Mesenteric fat pad (tissue), 1 donor: Measurements from ENCODE around the gene TYW3. TPM values are rescaled to one million over a fixed set of nuclear protein-coding genes. Genes with fewer than 3 reads are reported as not detected.

Experiments
- DNase-seq: peaks from one replicate; pipeline ENCODE4 v3.0.0-alpha.2; 2020; ENCODE audit warnings: low spot score
- total RNA-seq: library from RNA; stranded (reverse); fragmentation: NEBNext Ultra II Directional; extraction: Animal tissue kit (Norgen Biotek cat#: 25700); gene quantifications from one replicate; pipeline ENCODE4 v1.2.1, GENCODE V29; 2021
- donor health status: DM: yes; HTN: yes; CAD: no.

The TYW3 gene
- total RNA-seq, 1 donor from 2014 or later: 17.9 TPM

DNA sequence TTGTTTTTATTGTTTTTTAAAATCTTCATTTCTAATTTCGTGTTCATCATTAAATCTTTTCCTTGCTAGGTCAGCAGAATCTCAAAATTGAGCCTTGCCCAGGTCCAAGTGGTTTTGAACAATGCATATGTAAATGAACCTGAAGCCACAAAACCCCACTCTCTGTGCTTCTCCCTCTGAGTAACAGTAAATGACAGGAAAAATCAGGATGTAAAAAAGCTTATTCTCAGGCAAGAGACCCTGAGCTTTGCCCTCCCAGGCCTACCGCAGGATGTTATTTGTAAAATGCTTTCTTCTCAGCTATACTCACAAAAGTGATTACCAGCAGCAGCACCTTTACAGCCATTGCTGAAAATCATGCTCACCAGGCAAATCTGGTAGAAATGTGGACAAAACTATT, 47.6 kb downstream of the TYW3 start:
- no peak for DNase-seq

DNA sequence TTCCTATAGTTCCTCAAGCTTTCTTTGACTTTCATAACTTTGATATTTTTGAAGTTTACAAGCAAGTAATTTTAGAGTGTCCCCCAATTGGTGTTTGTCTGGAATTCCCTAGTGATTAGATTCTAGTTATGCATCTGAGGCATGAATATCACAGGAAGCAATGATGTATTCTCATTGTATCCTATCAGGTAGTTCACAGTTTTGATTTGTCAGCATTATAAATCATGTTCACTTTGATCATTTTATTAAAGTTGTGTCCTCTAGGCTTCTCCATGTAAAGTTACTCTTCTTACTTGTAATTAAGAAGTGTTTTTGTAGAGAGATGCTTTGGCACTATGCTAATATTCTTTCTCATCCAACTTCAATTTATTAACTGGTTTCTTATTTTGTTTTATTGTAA, 53.0 kb downstream of the TYW3 start:
- DNase-seq: no peak

DNA sequence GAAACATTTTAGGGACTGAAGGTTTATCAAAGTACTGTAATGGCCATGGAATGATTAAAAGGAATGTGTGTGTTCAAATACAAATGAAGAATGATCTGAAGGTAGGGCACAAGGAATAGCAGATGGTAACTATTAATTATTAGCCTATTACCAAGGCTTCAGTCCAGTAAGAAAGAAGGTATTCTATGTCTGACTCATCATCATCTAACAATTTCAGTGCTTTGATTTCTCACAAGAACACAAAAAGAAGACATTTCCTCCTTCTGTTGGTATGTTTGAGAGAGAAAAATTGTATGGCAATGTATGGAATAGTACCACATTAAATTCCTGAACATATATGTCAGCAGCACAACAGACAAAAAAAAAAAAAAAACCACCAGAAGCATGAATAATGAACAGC, 57.5 kb downstream of the TYW3 start:
- no peak for DNase-seq

DNA sequence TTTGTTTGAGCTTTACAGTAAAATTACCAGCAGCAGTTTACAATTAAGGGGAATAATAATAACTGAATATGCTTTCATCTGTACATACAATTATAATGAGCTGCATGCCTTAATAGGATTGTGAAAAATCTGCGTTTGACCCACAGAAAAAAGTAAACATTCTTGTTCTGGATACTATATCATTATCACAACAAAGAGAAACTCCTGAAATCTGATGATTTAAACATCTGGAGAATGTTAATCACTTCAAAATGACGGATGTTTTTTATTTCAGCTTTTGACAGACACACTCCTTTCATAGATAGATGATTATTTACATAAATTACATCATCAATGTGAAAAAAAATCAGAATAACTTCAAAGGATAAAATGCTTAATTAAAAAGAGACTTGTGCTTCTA, 58.5 kb downstream of the TYW3 start:
- no peak for DNase-seq

DNA sequence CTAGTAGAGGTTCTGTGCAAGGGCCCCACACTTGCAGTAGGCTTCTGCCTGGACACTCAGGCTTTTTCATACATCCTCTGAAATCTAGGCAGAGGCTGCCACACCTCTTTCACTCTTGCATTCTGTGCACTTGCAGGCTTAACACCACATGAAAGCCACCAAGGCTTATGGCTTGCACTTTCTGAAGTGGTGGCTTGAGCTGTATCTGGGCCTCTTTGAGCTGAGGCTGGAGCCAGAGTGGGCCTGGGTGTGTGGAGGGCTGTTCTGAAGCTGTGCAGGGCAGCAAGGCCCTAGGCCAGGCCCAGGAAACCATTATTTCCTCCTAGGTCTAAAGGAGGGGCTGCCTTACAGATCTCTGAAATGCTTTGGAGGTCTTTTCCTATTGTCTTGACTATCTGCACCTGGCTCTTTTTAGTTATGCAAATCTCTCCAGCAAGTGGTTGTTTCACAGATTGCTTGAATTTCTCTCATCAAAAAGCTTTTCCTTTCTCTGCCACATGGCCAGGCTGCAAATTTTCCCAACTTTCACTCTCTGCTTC, 66.2 kb downstream of the TYW3 start:
- no peak for DNase-seq

DNA sequence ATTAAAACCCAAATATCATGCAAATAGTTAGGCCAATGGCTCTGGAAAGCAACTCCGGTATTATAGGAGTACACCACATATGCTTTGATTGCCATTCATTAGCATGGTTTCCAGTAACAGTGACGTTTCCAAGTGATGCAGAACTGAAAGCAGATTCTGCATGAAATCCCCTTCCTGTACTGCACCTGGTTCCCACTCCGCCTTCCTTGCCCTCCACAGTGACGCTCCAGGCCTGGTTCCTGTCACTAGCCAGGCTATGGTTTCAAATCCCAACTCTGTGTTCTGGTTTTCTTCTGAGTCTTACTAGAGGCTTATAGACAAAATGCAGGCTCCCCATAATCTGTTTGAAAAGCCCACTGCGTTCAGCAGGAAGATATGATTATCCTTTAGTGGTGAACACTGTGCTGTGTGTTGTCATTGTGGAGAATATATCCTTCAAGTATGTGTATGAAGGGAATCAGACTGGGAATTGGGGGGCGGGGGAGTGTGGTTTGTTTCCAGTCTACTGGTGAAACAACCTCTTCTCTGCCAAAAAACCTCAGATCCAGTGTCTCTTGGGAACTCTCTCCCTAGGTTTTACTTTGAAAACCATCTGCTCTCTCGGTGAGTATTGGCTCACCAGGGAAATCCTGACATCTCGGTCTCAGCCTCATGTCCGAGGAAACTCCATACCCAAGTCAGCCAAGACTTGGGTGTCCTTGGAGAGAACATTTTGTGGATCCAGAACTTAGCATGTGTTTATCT, 78.7 kb downstream of the TYW3 start:
- DNase-seq: no peak

DNA sequence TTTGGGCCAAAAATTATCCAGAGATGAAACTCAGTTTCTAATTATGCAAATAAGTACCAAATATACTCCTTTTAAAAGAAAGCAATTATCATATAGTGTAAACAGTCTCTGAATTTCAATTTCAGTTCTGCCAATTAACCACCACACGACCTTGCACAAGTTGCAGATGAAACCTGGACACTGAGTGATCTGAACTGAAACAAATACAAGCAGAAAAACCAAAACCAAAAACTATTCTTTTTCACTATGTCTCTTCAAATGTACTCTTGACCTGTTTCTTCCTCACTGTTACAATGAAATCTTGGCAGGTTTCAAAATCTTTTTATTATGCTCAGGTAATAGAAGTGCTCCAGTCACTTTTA, 79.2 kb downstream of the TYW3 start:
- no peak for DNase-seq

Other genes starting within 250 kb of the TYW3 start
- gene LRRC53, start 220.5 kb upstream of the TYW3 start, total RNA-seq: not detected
- gene ERICH3, start 59.4 kb upstream of the TYW3 start, total RNA-seq: not detected
- 14.8 TPM for gene CRYZ, start 102 bp upstream of the TYW3 start, total RNA-seq